ENCODE measurements around the gene MAPK12. TPM values are rescaled to one million over a fixed set of nuclear protein-coding genes. Genes with fewer than 3 reads are reported as not detected.

MAPK12 gene
- total RNA-seq, 1 experiment from 2014 or later, result 74.6 TPM

DNA sequence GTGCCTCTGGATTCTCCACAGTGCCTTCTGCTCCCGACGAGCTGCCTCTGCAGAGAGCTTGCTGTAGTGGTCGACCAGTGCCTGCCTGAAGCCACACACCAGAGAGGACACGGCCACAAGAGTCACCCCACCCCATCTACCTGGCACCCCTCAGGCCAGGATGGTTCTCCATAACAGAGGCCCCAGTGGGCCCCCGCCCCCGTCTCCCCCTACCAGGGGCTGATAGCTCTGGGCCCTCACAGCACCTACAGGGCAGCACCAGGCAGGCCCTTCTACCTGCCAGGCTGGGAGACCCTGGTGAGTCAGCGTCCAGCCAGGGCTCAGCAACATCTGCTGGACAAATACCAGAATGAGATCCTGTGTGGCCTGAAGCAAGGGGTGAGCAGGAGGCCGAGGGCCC is 39.0 kb downstream of the MAPK12 start:
- H3K4me3 ChIP-seq (ENCODE audit: low read depth in 2 of 2, low read length in 2 of 2), result no peak overlapping the region
- no peak overlapping the region for H3K27ac ChIP-seq (ENCODE audit: low read length)
- BruUV-seq (replicated peaks), result no TSS peak
- intact Hi-C loops (cut with micrococcal nuclease; ENCODE audit: unreplicated experiment) (no loop called here), in situ Hi-C loops (cut with HindIII; ENCODE audit: low pct_unique_long_range_greater_than_20kb, low sequenced_read_pairs) (no loop called here)
- POLR2A ChIA-PET, result no interaction called here
- H3K9me3 ChIP-seq (ENCODE audit: control insufficient read depth, insufficient read depth, low read depth, low read length), result no peaks in the 10 kb centered on the region
- TF ChIP-seq POLR2AphosphoS5 (IDR thresholded peaks at IDR 0.05; ENCODE audit: low read depth, low read length), result no peak
- TF ChIP-seq, protein P1, sequence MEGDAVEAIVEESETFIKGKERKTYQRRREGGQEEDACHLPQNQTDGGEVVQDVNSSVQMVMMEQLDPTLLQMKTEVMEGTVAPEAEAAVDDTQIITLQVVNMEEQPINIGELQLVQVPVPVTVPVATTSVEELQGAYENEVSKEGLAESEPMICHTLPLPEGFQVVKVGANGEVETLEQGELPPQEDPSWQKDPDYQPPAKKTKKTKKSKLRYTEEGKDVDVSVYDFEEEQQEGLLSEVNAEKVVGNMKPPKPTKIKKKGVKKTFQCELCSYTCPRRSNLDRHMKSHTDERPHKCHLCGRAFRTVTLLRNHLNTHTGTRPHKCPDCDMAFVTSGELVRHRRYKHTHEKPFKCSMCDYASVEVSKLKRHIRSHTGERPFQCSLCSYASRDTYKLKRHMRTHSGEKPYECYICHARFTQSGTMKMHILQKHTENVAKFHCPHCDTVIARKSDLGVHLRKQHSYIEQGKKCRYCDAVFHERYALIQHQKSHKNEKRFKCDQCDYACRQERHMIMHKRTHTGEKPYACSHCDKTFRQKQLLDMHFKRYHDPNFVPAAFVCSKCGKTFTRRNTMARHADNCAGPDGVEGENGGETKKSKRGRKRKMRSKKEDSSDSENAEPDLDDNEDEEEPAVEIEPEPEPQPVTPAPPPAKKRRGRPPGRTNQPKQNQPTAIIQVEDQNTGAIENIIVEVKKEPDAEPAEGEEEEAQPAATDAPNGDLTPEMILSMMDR (IDR thresholded peaks at IDR 0.05), result no peak
- TF ChIP-seq SIN3A (IDR thresholded peaks at IDR 0.05; ENCODE audit: borderline replicate concordance, insufficient read depth, low read depth, low read length), result no peak
- no peak for TF ChIP-seq TCF7L2 (IDR thresholded peaks at IDR 0.05; ENCODE audit: low read depth, low read length)
- no peak for ATAC-seq
- H3K27me3 ChIP-seq (ENCODE audit: control insufficient read depth, insufficient read depth, low read length), result no peaks in the 10 kb centered on the region
- DNase-seq (ENCODE audit: low read depth, low spot score), result no peak
- H3K36me3 ChIP-seq (ENCODE audit: control insufficient read depth, insufficient read depth, low read length), result 0 out of 2 replicates have a peak, but pooled peaks cover 2% of the 10 kb centered on the region
- no peaks in the 10 kb centered on the region for H3K4me1 ChIP-seq (ENCODE audit: control insufficient read depth, insufficient read depth, low read length)
- CTCF ChIA-PET, result no interaction called here

DNA sequence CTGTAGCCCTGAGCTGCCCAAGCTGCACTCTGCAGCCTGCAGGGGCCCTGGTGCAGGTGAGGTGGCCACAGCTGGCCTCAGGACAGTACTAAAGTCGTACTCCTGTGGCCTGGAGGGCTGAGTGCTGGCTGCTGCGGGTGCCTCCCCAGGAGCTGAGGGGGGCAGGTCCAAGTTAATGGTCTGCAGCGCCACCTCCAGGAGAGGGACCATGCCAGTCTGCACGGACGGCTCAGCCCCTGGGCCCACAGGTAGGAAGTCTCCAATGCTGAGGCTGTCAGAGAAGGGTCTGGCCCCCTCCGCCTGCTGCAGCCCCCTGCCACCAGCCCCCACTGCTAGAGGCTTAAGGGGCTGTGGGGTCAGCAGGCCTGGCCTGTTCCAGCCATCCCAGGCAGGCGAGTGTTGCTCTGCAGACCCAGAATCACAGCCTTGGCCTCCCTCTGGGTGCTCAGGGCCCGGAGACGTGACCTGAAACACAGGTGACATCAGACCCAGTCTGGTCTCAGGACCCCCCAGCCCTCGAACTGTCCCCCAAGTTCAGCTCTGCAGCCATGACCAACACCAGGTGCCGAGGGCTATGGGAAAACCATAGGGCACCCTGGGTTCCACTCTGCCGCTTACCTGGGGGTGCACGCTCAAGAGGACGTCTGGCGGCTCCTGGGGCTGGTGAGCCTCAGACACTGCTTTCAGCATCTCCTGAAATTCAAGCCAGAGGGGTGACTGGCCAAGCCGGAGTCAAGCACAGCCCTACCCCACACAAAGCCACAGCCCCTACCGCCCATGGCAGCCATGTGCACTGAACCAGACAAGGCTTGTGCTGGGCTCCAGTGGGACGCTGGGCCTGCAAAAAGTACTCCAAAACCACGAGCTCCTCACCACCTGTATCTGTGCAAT is 39.8 kb downstream of the MAPK12 start:
- H3K4me1 ChIP-seq (ENCODE audit: control insufficient read depth, insufficient read depth, low read length), result no peaks in the 10 kb centered on the region
- ATAC-seq (no peak), DNase-seq (ENCODE audit: low read depth, low spot score) (no peak)
- no peak overlapping the region for H3K27ac ChIP-seq (ENCODE audit: low read length)
- in situ Hi-C loops (cut with HindIII; ENCODE audit: low pct_unique_long_range_greater_than_20kb, low sequenced_read_pairs) (no loop called here), intact Hi-C loops (cut with micrococcal nuclease; ENCODE audit: unreplicated experiment) (no loop called here)
- POLR2A ChIA-PET, result no interaction called here
- BruUV-seq (replicated peaks), result no TSS peak
- no peaks in the 10 kb centered on the region for H3K27me3 ChIP-seq (ENCODE audit: control insufficient read depth, insufficient read depth, low read length)
- CTCF ChIA-PET, result interaction anchor here (0.6 kb wide), 1 partner anchor 75 kb away, joined by 3 read pairs; no protein-coding TSS in a partner anchor
- no peak overlapping the region for H3K4me3 ChIP-seq (ENCODE audit: low read depth in 2 of 2, low read length in 2 of 2)
- TF ChIP-seq, protein P1 (IDR thresholded peaks at IDR 0.05), result no peak
- TF ChIP-seq SIN3A (IDR thresholded peaks at IDR 0.05; ENCODE audit: borderline replicate concordance, insufficient read depth, low read depth, low read length) (no peak), POLR2AphosphoS5 (IDR thresholded peaks at IDR 0.05; ENCODE audit: low read depth, low read length) (no peak), TCF7L2 (IDR thresholded peaks at IDR 0.05; ENCODE audit: low read depth, low read length) (no peak)
- TF ChIP-seq, protein P2, sequence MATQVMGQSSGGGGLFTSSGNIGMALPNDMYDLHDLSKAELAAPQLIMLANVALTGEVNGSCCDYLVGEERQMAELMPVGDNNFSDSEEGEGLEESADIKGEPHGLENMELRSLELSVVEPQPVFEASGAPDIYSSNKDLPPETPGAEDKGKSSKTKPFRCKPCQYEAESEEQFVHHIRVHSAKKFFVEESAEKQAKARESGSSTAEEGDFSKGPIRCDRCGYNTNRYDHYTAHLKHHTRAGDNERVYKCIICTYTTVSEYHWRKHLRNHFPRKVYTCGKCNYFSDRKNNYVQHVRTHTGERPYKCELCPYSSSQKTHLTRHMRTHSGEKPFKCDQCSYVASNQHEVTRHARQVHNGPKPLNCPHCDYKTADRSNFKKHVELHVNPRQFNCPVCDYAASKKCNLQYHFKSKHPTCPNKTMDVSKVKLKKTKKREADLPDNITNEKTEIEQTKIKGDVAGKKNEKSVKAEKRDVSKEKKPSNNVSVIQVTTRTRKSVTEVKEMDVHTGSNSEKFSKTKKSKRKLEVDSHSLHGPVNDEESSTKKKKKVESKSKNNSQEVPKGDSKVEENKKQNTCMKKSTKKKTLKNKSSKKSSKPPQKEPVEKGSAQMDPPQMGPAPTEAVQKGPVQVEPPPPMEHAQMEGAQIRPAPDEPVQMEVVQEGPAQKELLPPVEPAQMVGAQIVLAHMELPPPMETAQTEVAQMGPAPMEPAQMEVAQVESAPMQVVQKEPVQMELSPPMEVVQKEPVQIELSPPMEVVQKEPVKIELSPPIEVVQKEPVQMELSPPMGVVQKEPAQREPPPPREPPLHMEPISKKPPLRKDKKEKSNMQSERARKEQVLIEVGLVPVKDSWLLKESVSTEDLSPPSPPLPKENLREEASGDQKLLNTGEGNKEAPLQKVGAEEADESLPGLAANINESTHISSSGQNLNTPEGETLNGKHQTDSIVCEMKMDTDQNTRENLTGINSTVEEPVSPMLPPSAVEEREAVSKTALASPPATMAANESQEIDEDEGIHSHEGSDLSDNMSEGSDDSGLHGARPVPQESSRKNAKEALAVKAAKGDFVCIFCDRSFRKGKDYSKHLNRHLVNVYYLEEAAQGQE (IDR thresholded peaks at IDR 0.05; ENCODE audit: insufficient read depth in 1 of 2, low read depth in 2 of 2, low read length in 1 of 2), result no peak
- no peaks in the 10 kb centered on the region for H3K9me3 ChIP-seq (ENCODE audit: control insufficient read depth, insufficient read depth, low read depth, low read length)
- 0 out of 2 replicates have a peak, but pooled peaks cover 2% of the 10 kb centered on the region for H3K36me3 ChIP-seq (ENCODE audit: control insufficient read depth, insufficient read depth, low read length)
